Measurements from ENCODE around the gene SLC35A4.

Gene SLC35A4

GRCh38 chr5:140564196-140565023 is at the start of gene SLC35A4, which contains the start of gene APBB3:
Gene SLC35A4 (plus strand): TSS chr5:140564828. CDS start chr5:140567170, 2,342 bp downstream.
Gene APBB3 (minus strand): TSS chr5:140564598. CDS start chr5:140564245, 353 bp downstream.
- peak; percentile 100 for DNase-seq (ENCODE audit: low read depth)
- Histone ChIP-seq H3K4me3 (ENCODE audit: low read length) (peak within 1 kb of the TSS; percentile 97), H3K36me3 (ENCODE audit: control insufficient read depth, insufficient read depth, low read length, severe bottlenecking) (peaks cover 28% of the 10 kb centered on the region), H3K4me1 (ENCODE audit: control insufficient read depth, insufficient read depth, low read length) (peaks cover 39% of the 10 kb centered on the region), H3K9ac (ENCODE audit: low read length) (peak within 1 kb of the TSS; percentile 94), H3K27me3 (replicated peaks; ENCODE audit: control insufficient read depth, insufficient read depth, low read length) (no peaks in the 10 kb centered on the region), H3K9me3 (ENCODE audit: control insufficient read depth, low read length) (no peaks in the 10 kb centered on the region)

GRCh38 chr5:140524003-140524402 is 40.6 kb upstream of the SLC35A4 start:
- peaks cover 59% of the 10 kb centered on the region for H3K36me3 ChIP-seq (ENCODE audit: control insufficient read depth, insufficient read depth, low read length, severe bottlenecking)
- H3K4me3 ChIP-seq (ENCODE audit: low read length) = no peak overlapping the region
- H3K27me3 ChIP-seq (replicated peaks; ENCODE audit: control insufficient read depth, insufficient read depth, low read length) = no peaks in the 10 kb centered on the region
- H3K9ac ChIP-seq (ENCODE audit: low read length) = no peak overlapping the region
- H3K4me1 ChIP-seq (ENCODE audit: control insufficient read depth, insufficient read depth, low read length) = no peaks in the 10 kb centered on the region
- H3K9me3 ChIP-seq (ENCODE audit: control insufficient read depth, low read length) = no peaks in the 10 kb centered on the region
- no peak for DNase-seq (ENCODE audit: low read depth)

- Histone ChIP-seq H3K9me3 (ENCODE audit: control insufficient read depth, low read length) (no peaks in the 10 kb centered on the region), H3K9ac (ENCODE audit: low read length) (no peak overlapping the region), H3K27me3 (replicated peaks; ENCODE audit: control insufficient read depth, insufficient read depth, low read length) (no peaks in the 10 kb centered on the region), H3K36me3 (ENCODE audit: control insufficient read depth, insufficient read depth, low read length, severe bottlenecking) (peaks cover 85% of the 10 kb centered on the region), H3K4me3 (ENCODE audit: low read length) (no peak overlapping the region), H3K4me1 (ENCODE audit: control insufficient read depth, insufficient read depth, low read length) (no peaks in the 10 kb centered on the region)
- DNase-seq (ENCODE audit: low read depth) = no peak
Observed at GRCh38 chr5:140540227-140540626, 24.4 kb upstream of the SLC35A4 start.

- Histone ChIP-seq H3K27me3 (replicated peaks; ENCODE audit: control insufficient read depth, insufficient read depth, low read length) (no peaks in the 10 kb centered on the region), H3K9me3 (ENCODE audit: control insufficient read depth, low read length) (no peaks in the 10 kb centered on the region), H3K4me1 (ENCODE audit: control insufficient read depth, insufficient read depth, low read length) (peaks cover 15% of the 10 kb centered on the region), H3K9ac (ENCODE audit: low read length) (no peak overlapping the region), H3K4me3 (ENCODE audit: low read length) (no peak overlapping the region), H3K36me3 (ENCODE audit: control insufficient read depth, insufficient read depth, low read length, severe bottlenecking) (peaks cover 65% of the 10 kb centered on the region)
- no peak for DNase-seq (ENCODE audit: low read depth)
Observed at GRCh38 chr5:140542972-140543371, 21.7 kb upstream of the SLC35A4 start.

- no peak overlapping the region for H3K9ac ChIP-seq (ENCODE audit: low read length)
- no peak for DNase-seq (ENCODE audit: low read depth)
- peaks cover 58% of the 10 kb centered on the region for H3K36me3 ChIP-seq (ENCODE audit: control insufficient read depth, insufficient read depth, low read length, severe bottlenecking)
- peaks cover 35% of the 10 kb centered on the region for H3K4me1 ChIP-seq (ENCODE audit: control insufficient read depth, insufficient read depth, low read length)
- H3K27me3 ChIP-seq (replicated peaks; ENCODE audit: control insufficient read depth, insufficient read depth, low read length) = no peaks in the 10 kb centered on the region
- H3K4me3 ChIP-seq (ENCODE audit: low read length) = no peak overlapping the region
- H3K9me3 ChIP-seq (ENCODE audit: control insufficient read depth, low read length) = no peaks in the 10 kb centered on the region
Observed at GRCh38 chr5:140544986-140545385, 19.6 kb upstream of the SLC35A4 start.

GRCh38 chr5:140545606-140546005 is 19.0 kb upstream of the SLC35A4 start:
- Histone ChIP-seq H3K4me3 (ENCODE audit: low read length) (no peak overlapping the region), H3K4me1 (ENCODE audit: control insufficient read depth, insufficient read depth, low read length) (peaks cover 37% of the 10 kb centered on the region), H3K9me3 (ENCODE audit: control insufficient read depth, low read length) (no peaks in the 10 kb centered on the region), H3K27me3 (replicated peaks; ENCODE audit: control insufficient read depth, insufficient read depth, low read length) (no peaks in the 10 kb centered on the region), H3K36me3 (ENCODE audit: control insufficient read depth, insufficient read depth, low read length, severe bottlenecking) (peaks cover 58% of the 10 kb centered on the region), H3K9ac (ENCODE audit: low read length) (no peak overlapping the region)
- no peak for DNase-seq (ENCODE audit: low read depth)

GRCh38 chr5:140546851-140547507 is 17.6 kb upstream of the SLC35A4 start:
- DNase-seq (ENCODE audit: low read depth) = no peak
- H3K27me3 ChIP-seq (replicated peaks; ENCODE audit: control insufficient read depth, insufficient read depth, low read length) = no peaks in the 10 kb centered on the region
- peak overlapping the region; percentile 91 for H3K9ac ChIP-seq (ENCODE audit: low read length)
- no peaks in the 10 kb centered on the region for H3K9me3 ChIP-seq (ENCODE audit: control insufficient read depth, low read length)
- H3K36me3 ChIP-seq (ENCODE audit: control insufficient read depth, insufficient read depth, low read length, severe bottlenecking) = peaks cover 58% of the 10 kb centered on the region
- H3K4me1 ChIP-seq (ENCODE audit: control insufficient read depth, insufficient read depth, low read length) = peaks cover 37% of the 10 kb centered on the region
- peak overlapping the region; percentile 80 for H3K4me3 ChIP-seq (ENCODE audit: low read length)

- no peaks in the 10 kb centered on the region for H3K9me3 ChIP-seq (ENCODE audit: control insufficient read depth, low read length)
- no peaks in the 10 kb centered on the region for H3K27me3 ChIP-seq (replicated peaks; ENCODE audit: control insufficient read depth, insufficient read depth, low read length)
- peak; percentile 98 for DNase-seq (ENCODE audit: low read depth)
- peaks cover 37% of the 10 kb centered on the region for H3K4me1 ChIP-seq (ENCODE audit: control insufficient read depth, insufficient read depth, low read length)
- peak within 1 kb of the TSS; percentile 80 for H3K4me3 ChIP-seq (ENCODE audit: low read length)
- peak within 1 kb of the TSS; percentile 91 for H3K9ac ChIP-seq (ENCODE audit: low read length)
- peaks cover 57% of the 10 kb centered on the region for H3K36me3 ChIP-seq (ENCODE audit: control insufficient read depth, insufficient read depth, low read length, severe bottlenecking)
Observed at GRCh38 chr5:140547508-140548299, 16.9 kb upstream of the SLC35A4 start, which contains the start of gene EIF4EBP3. Gene EIF4EBP3 (plus strand): TSS chr5:140547662. CDS start chr5:140547738, 76 bp downstream.

- Histone ChIP-seq H3K9me3 (ENCODE audit: control insufficient read depth, low read length) (no peaks in the 10 kb centered on the region), H3K4me3 (ENCODE audit: low read length) (peak overlapping the region; percentile 80), H3K9ac (ENCODE audit: low read length) (peak overlapping the region; percentile 91), H3K27me3 (replicated peaks; ENCODE audit: control insufficient read depth, insufficient read depth, low read length) (no peaks in the 10 kb centered on the region), H3K36me3 (ENCODE audit: control insufficient read depth, insufficient read depth, low read length, severe bottlenecking) (peaks cover 56% of the 10 kb centered on the region), H3K4me1 (ENCODE audit: control insufficient read depth, insufficient read depth, low read length) (peaks cover 37% of the 10 kb centered on the region)
- DNase-seq (ENCODE audit: low read depth) = no peak
Observed at GRCh38 chr5:140548300-140548688, 16.3 kb upstream of the SLC35A4 start.

GRCh38 chr5:140548791-140549190 is 15.8 kb upstream of the SLC35A4 start:
- peaks cover 51% of the 10 kb centered on the region for H3K36me3 ChIP-seq (ENCODE audit: control insufficient read depth, insufficient read depth, low read length, severe bottlenecking)
- no peaks in the 10 kb centered on the region for H3K27me3 ChIP-seq (replicated peaks; ENCODE audit: control insufficient read depth, insufficient read depth, low read length)
- no peak for DNase-seq (ENCODE audit: low read depth)
- H3K9me3 ChIP-seq (ENCODE audit: control insufficient read depth, low read length) = no peaks in the 10 kb centered on the region
- H3K4me3 ChIP-seq (ENCODE audit: low read length) = peak overlapping the region; percentile 80
- peaks cover 37% of the 10 kb centered on the region for H3K4me1 ChIP-seq (ENCODE audit: control insufficient read depth, insufficient read depth, low read length)
- peak overlapping the region; percentile 91 for H3K9ac ChIP-seq (ENCODE audit: low read length)

Measured in adipocyte (in vitro differentiated cells).